ENCODE measurements around the gene HOXB9.
A peak's percentile ranks its signal among the peaks of the same experiment; 100 is the strongest.

HOXB9 gene

DNA sequence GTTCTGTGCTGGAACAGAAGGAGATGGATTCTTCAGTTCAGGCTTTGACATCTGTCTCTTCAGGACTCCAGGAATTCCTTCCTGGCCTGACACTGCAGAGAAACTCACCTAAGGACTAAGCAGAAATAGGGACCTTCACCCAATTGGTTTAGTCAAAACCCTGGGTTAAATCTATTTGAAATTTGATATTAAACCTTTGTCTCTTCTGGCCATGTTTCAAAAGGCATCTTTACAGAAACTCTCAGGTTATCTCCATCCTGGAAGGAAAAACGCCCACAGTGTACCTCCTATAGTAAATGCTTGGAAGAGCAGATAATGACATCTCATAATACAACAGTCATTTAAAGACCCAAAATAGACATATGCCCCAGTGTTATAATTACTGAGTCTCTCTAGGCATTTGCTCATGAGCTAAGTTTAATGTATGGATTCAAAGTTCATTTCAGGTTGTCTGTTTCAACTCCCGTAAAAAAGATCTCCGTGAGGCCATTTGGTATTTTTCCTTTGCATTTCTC lies 42.4 kb downstream of the HOXB9 start:
- DNase-seq (ENCODE audit: low read depth) = no peak

DNA sequence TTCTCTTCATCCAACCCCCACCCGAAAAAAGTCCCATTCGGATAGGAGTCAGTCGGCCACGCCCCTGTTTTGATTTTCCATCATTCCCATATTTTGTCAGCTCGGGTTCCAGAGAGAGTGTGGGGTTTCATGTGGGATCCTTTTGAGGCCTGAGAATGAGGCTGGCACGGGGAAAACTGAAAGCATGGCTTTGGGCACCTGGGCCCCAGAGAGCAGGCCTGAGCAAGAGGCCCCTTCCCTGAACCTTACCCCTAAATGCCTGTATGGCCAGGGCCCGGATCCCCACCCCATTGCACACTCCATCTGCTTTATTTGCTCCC lies 43.4 kb downstream of the HOXB9 start:
- no peak for DNase-seq (ENCODE audit: low read depth)

GRCh38 chr17:48579760-48580554 lies 46.2 kb downstream of the HOXB9 start:
- peak; percentile 78 for DNase-seq (ENCODE audit: low read depth)

DNA sequence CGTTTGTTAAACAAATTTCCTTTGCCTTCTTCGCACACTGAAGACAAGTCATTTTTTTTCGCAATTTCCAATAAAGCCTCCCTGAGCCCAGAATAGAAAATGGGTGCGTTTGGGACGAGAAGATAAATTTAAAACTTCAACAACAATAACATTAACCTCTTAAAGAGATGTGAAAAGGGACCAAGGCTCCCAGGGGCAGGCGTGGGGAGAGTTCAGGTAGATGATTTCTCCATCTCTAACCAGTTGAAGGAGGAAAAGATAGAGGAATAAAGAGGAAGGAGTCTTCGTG lies 46.7 kb downstream of the HOXB9 start:
- DNase-seq (ENCODE audit: low read depth) = no peak

DNA sequence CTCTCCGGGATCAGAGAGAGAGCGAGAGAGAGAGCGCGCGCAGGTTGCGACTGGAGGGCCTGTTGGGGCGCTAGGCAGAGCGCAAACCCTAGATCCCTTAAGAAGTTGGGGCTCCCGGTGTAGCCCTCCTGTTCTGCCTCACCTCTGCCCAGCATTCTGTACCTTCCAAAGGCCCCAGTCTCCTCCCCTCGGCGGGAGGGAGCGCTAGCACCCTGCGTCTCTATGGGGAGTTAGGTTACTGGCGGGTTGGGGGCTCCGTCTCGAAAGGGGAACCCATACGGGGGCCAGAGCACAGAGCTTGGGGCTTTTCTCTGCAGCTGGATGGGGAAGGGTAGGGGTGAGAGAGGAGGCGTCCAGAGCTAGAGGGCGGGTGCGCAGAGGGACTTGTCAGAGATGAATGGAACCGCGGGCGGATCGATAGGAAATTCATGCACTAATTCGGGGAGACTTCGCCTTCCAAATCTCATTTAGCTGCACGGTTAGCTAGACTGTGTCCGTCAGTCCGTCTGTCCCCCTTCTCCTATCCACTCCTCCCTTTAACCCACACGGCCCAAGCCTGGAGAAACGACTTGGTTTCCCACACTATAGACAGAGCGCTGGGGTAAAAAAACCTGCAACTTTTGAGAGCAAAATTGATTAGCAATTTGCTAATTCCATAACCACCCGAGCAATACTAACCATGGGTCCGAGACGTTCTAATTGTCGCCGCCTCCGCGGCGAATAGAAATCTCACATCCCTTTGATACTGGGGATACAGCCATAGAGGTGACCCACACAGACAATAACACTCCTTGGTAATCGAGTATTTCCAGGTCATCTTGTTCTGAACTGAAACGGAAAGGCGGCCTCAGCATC lies 47.3 kb downstream of the HOXB9 start:
- DNase-seq (ENCODE audit: low read depth) = no peak

DNA sequence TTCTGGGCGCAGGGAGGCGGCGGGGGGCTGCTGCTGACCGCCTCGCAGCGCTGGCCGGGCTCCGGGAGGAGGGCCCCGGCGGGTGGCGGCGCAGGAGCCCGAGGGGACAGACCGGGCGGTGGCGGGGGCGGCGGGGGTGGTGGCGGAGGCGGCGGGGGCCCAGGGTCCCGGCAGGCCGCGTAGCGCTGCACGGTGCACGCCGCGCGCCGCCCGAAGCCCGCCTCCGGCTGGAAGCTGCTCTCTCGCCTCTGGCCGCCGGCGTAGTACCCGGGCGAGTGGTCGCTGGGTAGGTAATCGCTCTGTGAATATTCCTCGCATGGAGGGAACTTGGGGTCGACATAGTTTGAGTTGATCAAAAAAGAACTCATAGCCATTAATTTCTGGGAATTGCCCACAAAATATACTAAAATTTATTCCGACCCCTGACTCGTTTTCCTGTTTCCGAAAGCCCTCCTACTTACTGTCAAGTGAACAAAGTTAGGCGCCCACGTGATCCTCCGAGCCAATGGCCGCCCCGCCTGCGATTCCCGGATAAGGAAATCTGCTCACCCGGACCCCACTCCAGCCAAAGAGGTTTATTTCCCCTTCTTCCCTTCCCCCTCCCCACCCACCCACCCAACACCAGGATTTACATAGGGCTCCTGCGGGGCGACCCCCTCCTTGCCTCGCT lies 48.1 kb downstream of the HOXB9 start, which contains the start of gene HOXB4:
Gene HOXB4, minus strand, starts transcription at position 405 of the 670 bp plus-strand sequence. Its CDS starts 31 bp downstream, at position 374.
- DNase-seq (ENCODE audit: low read depth) = peak; percentile 86

DNA sequence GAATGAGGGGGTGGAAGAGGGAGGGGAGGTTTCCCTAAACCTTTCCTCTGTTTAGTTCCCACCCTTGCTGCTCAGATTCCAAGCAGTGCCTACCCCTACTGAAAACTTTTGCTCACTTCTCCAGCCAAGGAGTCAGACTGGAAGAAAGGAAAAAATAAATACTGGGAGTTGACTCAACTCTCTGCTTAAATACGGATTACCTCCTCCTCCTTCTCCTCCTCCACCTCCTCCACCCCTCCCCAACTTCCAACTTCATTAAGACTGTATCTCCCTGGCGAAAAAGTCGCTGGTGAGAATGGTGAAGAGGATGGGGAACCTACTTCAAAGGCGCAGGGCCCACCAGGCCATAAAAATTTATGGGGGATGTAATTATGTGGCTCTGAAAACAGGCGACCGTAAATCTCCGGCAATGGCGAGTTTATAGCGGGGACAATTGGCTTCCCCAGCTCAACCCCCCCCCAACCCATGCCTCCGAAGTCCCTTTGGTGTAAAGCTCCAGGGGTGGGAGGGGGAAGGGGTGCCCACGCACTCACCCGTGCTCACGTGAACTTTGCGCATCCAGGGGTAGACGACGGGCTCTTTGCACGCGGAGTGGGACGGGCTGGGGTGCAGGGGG lies 48.7 kb downstream of the HOXB9 start:
- peak; percentile 79 for DNase-seq (ENCODE audit: low read depth)

DNA sequence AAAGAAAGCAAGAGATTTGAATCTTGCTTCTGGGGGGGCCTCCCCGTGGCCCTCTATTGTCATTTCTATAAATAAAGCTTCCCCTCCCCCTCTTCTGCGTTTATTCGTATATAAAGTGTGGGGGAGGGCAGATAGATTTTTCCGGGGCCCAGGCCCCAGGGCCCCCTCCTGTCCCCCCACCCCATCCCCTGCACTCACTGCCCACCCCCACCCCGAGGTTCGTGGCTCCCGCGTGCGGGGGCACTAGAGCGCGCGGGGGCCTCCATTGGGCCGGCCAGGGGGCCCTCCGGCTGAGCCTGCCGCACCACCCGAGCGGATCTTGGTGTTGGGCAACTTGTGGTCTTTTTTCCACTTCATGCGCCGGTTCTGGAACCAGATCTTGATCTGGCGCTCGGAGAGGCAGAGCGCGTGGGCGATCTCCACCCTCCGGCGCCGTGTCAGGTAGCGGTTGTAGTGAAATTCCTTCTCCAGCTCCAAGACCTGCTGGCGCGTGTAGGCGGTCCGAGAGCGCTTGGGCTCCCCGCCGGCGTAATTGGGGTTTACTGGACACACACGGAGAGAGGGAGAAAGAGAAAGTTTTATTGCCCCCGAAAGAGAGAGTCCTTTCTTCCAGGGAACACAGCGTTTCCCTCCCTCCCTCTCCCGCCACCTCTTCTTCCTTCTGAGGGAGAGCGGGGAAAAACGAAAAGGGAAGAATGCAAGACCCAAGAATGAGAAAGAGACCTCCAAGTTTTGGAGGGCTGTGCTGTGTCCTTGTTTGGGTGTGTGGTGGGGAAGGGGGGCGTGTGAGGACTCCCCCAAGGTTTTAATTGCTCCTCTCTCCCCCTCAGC lies 49.5 kb downstream of the HOXB9 start:
- peak; percentile 96 for DNase-seq (ENCODE audit: low read depth)

DNA sequence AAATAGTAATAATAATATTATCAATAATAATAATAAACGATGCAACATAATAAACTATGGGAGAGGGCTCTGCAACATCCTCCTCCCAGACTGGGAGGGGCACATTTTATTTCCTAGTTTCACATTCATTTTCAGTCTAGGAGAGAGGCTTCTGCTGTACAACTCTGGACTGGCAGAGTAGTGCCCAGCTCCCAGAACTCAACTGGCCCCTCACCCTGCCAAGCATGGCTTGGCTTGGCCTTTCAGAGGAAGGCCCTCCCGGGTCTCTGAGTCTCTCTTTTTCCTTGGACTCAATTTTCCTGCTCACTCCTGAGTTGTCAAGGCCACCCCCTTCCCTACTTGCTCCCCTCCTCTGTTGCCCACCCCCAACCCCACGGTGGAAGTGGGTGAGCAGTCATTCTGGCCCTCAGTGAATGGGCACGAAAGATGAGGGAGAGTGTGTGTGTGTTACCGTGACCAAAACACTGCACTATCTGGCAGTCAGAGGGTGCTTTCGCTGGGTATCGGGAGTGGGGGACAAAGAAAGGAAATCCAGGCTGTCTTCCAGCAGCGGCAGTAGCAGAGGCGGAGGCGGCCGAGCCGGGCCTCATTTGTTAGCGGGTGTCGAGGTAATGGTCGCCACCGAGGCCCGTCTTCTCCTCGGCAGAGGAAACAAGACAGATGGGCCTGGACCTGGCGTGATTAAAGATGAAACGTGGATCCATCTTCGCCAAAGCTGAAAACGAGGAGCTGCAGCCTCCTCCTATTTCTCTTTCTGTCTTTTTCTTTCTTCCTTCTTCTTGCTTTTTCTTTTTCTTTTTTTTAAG lies 50.3 kb downstream of the HOXB9 start:
- peak; percentile 63 for DNase-seq (ENCODE audit: low read depth)

DNA sequence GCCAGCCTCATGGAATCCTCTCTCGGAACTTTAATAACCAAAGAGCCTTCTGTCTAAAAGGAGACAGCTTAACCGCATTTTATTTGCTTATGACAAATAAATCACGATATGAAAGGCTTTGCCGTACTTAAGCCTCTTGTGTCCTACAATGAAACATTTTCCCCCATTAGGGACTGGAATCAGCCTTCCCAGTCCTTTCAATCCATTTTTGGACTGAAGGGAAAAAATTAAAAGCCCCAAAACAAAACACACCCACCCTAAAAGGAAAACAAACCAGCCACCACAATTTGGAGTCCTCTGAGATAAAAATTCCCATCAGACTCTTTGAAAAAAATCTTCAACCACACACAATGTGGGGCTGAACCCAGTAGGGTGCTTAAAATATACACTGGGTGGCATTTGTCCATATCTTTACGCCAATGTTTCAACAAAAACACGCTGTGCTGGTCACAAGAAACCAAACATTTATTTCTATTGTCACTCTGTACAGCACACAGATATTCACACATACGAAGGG lies 51.0 kb downstream of the HOXB9 start:
- peak; percentile 93 for DNase-seq (ENCODE audit: low read depth)

DNA sequence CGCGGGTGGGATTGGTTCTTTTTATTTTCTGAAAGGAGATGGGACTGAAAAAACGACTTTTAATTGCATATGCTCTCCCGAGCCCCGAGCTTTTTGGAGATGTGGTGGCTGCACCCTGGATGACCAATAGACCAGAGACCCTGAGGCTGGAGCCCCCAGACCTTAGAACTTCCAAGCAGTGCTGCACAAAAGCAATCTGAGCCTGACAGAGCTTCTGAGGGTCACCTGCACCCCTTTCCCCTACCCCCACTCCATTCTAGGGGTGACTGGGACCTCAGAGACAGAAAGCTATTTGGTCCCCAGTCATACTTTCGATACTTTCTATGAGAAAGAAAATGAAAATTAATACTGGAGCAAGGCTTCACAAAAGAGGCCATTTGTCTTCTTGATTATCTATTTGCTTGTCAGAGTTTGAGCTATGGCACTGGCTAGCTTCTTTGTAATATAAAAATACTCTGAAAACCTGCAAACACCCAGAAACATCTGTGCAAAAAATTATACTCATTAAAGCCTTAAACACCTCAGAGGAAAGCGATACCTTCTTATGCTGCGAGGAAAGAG lies 51.6 kb downstream of the HOXB9 start:
- DNase-seq (ENCODE audit: low read depth) = no peak

- no peak for DNase-seq (ENCODE audit: low read depth)
Measured at GRCh38 chr17:48571826-48572417, 54.2 kb downstream of the HOXB9 start.

All from amniotic epithelial cell (primary cell).